NAMALWA (cell line): ENCODE measurements around the gene CPXM2.

Experiments
- DNase-seq: peaks from one replicate; pipeline ENCODE4 v3.0.0-alpha.2; 2015; ENCODE audit warnings: low spot score

Gene CPXM2

GRCh38 chr10:123904834-123905409, 13.3 kb upstream of the CPXM2 start:
- DNase-seq = no peak

- DNase-seq = no peak
These were observed 12.0 kb upstream of the CPXM2 start for GRCh38 chr10:123903621-123904020.

GRCh38 chr10:123901621-123902020, 10.0 kb upstream of the CPXM2 start:
- DNase-seq = peak; percentile 33

- DNase-seq = peak; percentile 13
These were observed 5.5 kb upstream of the CPXM2 start for GRCh38 chr10:123897146-123897545.

GRCh38 chr10:123896246-123896927, 4.8 kb upstream of the CPXM2 start:
- DNase-seq = no peak

GRCh38 chr10:123893651-123894050, 2.0 kb upstream of the CPXM2 start:
- DNase-seq = no peak

- DNase-seq = no peak
These were observed 857 bp downstream of the CPXM2 start for GRCh38 chr10:123890756-123891143.

- no peak for DNase-seq
These were observed 1.4 kb downstream of the CPXM2 start for GRCh38 chr10:123890226-123890625.

GRCh38 chr10:123889821-123890220, 1.8 kb downstream of the CPXM2 start:
- DNase-seq = no peak

- DNase-seq = no peak
These were observed 2.9 kb downstream of the CPXM2 start for GRCh38 chr10:123888751-123889150.

GRCh38 chr10:123888256-123888655, 3.4 kb downstream of the CPXM2 start:
- DNase-seq = no peak

- DNase-seq = no peak
These were observed 5.3 kb downstream of the CPXM2 start for GRCh38 chr10:123886292-123886691.

- no peak for DNase-seq
These were observed 6.0 kb downstream of the CPXM2 start for GRCh38 chr10:123885406-123886170.

GRCh38 chr10:123884907-123885381, 6.7 kb downstream of the CPXM2 start:
- no peak for DNase-seq

GRCh38 chr10:123884351-123884906, 7.2 kb downstream of the CPXM2 start:
- DNase-seq = no peak

- no peak for DNase-seq
These were observed 7.8 kb downstream of the CPXM2 start for GRCh38 chr10:123883673-123884320.

GRCh38 chr10:123882681-123883445, 8.7 kb downstream of the CPXM2 start:
- DNase-seq = no peak

GRCh38 chr10:123882177-123882576, 9.4 kb downstream of the CPXM2 start:
- DNase-seq = no peak

- no peak for DNase-seq
These were observed 11.9 kb downstream of the CPXM2 start for GRCh38 chr10:123879606-123880257.

GRCh38 chr10:123878666-123879303, 12.8 kb downstream of the CPXM2 start:
- no peak for DNase-seq
